Stimulated activated naive CD8-positive, alpha-beta T cell treated with anti-CD3 and anti-CD28 coated beads, Interleukin-15, amount 100 ng/mL, for 72 hours (primary cell): ENCODE results near the gene KLF1.

ENCODE experiments used
- ATAC-seq: fragments of 150-1000 bp; cut with Tn5 transposase; 2 replicates; pipeline ENCODE4 v1.10.0; 2021; ENCODE audit warnings: mild to moderate bottlenecking, moderate library complexity
- DNase-seq, 2 donors: peaks; one replicate each; pipeline ENCODE4 v3.0.0; 2021 to 2022
- H3K27ac Mint-ChIP-seq, 2 donors: one replicate each; pipeline ENCODE4 v1.8.0; 2022; ENCODE audit warnings: mild to moderate bottlenecking in 2 of 2, mixed read lengths in 2 of 2, moderate library complexity in 2 of 2
- H3K27me3 Mint-ChIP-seq: one replicate; pipeline ENCODE4 v1.8.0; 2022; ENCODE audit warnings: mixed read lengths
- H3K4me1 Mint-ChIP-seq: one replicate; pipeline ENCODE4 v1.8.0; 2022; ENCODE audit warnings: mild to moderate bottlenecking, mixed read lengths
- H3K4me3 Mint-ChIP-seq, 2 donors: one replicate each; pipeline ENCODE4 v1.8.0; 2022; ENCODE audit warnings: mild to moderate bottlenecking in 2 of 2, mixed read lengths in 2 of 2, moderate library complexity in 1 of 2
- H3K9me3 Mint-ChIP-seq, 2 donors: one replicate each; pipeline ENCODE4 v1.8.0; 2022; ENCODE audit warnings: mixed read lengths in 2 of 2

The KLF1 gene

GRCh38 chr19:12838886-12839756 is 47.9 kb downstream of the KLF1 start:
- Mint-ChIP-seq H3K27ac (no peak overlapping the region), H3K27me3 (peaks cover 100% of the 10 kb centered on the region), H3K9me3 (no peaks in the 10 kb centered on the region), H3K4me3 (peak overlapping the region; percentile 61 to 76), H3K4me1 (peaks cover 51% of the 10 kb centered on the region)
- DNase-seq: no peak
- peak; percentile 58 for ATAC-seq

GRCh38 chr19:12838182-12838885 is 48.7 kb downstream of the KLF1 start, which contains the start of gene MAST1:
Gene MAST1 (plus strand): TSS chr19:12838515. CDS start chr19:12838573, 58 bp downstream.
- ATAC-seq (peak; percentile 75), DNase-seq (peak; percentile 52 to 70)
- Mint-ChIP-seq H3K9me3 (no peaks in the 10 kb centered on the region), H3K27me3 (peaks cover 95% of the 10 kb centered on the region), H3K4me3 (peak within 1 kb of the TSS; percentile 75 to 76), H3K4me1 (peaks cover 54% of the 10 kb centered on the region), H3K27ac (no peak within 1 kb of the TSS)

- Mint-ChIP-seq H3K27ac (no peak overlapping the region), H3K4me3 (no peak overlapping the region), H3K4me1 (peaks cover 64% of the 10 kb centered on the region), H3K27me3 (peaks cover 95% of the 10 kb centered on the region), H3K9me3 (no peaks in the 10 kb centered on the region)
- peak; percentile 24 for ATAC-seq
- no peak for DNase-seq
Measured at GRCh38 chr19:12837225-12837624, 49.8 kb downstream of the KLF1 start.

GRCh38 chr19:12836529-12836863 is 50.5 kb downstream of the KLF1 start:
- Mint-ChIP-seq H3K9me3 (no peaks in the 10 kb centered on the region), H3K27me3 (peaks cover 95% of the 10 kb centered on the region), H3K4me1 (peaks cover 62% of the 10 kb centered on the region), H3K27ac (no peak overlapping the region), H3K4me3 (no peak overlapping the region)
- no peak for DNase-seq
- no peak for ATAC-seq

GRCh38 chr19:12834976-12835757 is 51.8 kb downstream of the KLF1 start:
- peaks cover 49% of the 10 kb centered on the region for H3K4me1 Mint-ChIP-seq
- no peak overlapping the region for H3K4me3 Mint-ChIP-seq
- peaks cover 95% of the 10 kb centered on the region for H3K27me3 Mint-ChIP-seq
- DNase-seq: peak in 1 of 2 donors; percentile 43
- peaks cover 0 to 4% of the 10 kb centered on the region in 2 donors for H3K9me3 Mint-ChIP-seq
- no peak for ATAC-seq
- no peak overlapping the region for H3K27ac Mint-ChIP-seq

GRCh38 chr19:12834566-12834943 is 52.4 kb downstream of the KLF1 start, which contains the start of gene RTBDN:
Gene RTBDN (minus strand): TSS chr19:12834579. CDS start chr19:12829979, 4,600 bp downstream.
- Mint-ChIP-seq H3K27ac (no peak within 1 kb of the TSS), H3K9me3 (peaks cover 0 to 4% of the 10 kb centered on the region in 2 donors), H3K27me3 (peaks cover 95% of the 10 kb centered on the region), H3K4me1 (peaks cover 47% of the 10 kb centered on the region), H3K4me3 (peak within 1 kb of the TSS; percentile 46 to 63)
- no peak for ATAC-seq
- DNase-seq: no peak
